ENCODE measurements around the gene POU2F1.

DNA sequence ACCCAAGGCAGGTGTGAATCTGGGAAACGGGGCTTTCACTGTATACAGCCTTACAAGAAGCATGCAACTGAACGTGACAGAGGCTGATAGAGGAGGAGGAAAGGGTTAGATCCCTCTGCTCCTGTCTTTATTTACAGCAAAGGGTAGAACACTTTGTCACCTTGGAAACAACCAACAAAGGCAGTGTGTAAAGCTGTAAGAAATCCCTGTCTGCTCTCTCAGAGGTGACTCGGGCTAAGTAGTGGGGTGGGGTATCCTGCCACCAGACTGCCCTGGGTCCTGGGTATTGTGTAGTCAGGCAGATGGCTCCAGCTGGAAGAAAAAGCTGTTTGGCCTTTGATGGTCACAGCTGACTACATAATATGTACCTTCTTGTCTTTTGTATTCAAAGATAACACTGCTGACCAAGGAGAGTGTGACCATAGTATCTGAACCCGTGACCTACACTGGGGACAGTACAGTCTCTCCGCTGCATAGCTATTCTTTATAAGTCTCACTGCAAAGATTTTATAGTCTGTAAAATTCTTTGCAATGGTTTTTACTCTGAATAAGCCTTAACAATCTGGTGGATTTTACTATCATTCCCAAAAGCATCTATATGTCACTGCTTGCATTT, 22.1 kb upstream of the POU2F1 start:
- TF ChIP-seq, protein P1, sequence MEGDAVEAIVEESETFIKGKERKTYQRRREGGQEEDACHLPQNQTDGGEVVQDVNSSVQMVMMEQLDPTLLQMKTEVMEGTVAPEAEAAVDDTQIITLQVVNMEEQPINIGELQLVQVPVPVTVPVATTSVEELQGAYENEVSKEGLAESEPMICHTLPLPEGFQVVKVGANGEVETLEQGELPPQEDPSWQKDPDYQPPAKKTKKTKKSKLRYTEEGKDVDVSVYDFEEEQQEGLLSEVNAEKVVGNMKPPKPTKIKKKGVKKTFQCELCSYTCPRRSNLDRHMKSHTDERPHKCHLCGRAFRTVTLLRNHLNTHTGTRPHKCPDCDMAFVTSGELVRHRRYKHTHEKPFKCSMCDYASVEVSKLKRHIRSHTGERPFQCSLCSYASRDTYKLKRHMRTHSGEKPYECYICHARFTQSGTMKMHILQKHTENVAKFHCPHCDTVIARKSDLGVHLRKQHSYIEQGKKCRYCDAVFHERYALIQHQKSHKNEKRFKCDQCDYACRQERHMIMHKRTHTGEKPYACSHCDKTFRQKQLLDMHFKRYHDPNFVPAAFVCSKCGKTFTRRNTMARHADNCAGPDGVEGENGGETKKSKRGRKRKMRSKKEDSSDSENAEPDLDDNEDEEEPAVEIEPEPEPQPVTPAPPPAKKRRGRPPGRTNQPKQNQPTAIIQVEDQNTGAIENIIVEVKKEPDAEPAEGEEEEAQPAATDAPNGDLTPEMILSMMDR (optimal IDR thresholded peaks at IDR 0.05 in 1 of 3, IDR thresholded peaks at IDR 0.05 in 1 of 3, conservative IDR thresholded peaks at IDR 0.05 in 1 of 3; ENCODE audit: extremely low read depth in 1 of 3, insufficient read depth in 2 of 3, low read length in 3 of 3) = no peak
- no peak for TF ChIP-seq EZH2 (IDR thresholded peaks at IDR 0.05; ENCODE audit: low read length)
